ENCODE data around the gene CELA1. TPM values are rescaled to one million over a fixed set of nuclear protein-coding genes. Genes with fewer than 3 reads are reported as not detected.

The CELA1 gene
- total RNA-seq, 1 donor from 2014 or later: not detected

DNA sequence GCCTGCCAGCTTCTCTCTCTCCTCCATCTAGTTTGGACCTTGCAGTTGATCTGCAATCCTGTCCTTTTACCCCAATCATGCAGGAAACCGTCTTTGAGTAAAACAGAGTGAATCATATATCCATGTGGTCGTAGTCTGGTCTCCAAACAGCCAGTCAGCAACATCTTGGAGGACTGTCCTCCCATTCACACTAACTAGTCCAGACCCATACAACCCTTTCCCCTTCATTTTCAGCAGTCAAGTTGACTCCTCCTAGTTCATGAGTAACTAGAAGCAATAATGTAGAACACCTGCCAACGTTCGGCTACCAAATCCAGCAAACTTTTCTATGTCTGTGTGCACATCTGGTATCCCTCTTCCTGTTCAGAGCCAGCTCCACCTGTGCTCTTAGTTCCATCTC lies 11.7 kb downstream of the CELA1 start:
- Histone ChIP-seq H2AFZ (ENCODE audit: low read depth, low read length) (no peak overlapping the region), H3K9me3 (ENCODE audit: insufficient read depth, low read depth, low read length) (no peaks in the 10 kb centered on the region), H3K27ac (ENCODE audit: low read depth, low read length) (no peak overlapping the region), H3K4me2 (ENCODE audit: low read length) (no peak overlapping the region), H3K79me2 (ENCODE audit: insufficient read depth, low read length) (no peaks in the 10 kb centered on the region), H3K4me3 (ENCODE audit: insufficient read depth, low read depth, low read length) (no peak overlapping the region), H4K20me1 (ENCODE audit: insufficient read depth, low read length) (no peaks in the 10 kb centered on the region), H3K27me3 (ENCODE audit: insufficient read depth, low read length) (no peaks in the 10 kb centered on the region), H3K9ac (ENCODE audit: low read length) (no peak overlapping the region), H3K36me3 (ENCODE audit: insufficient read depth, low read length) (no peaks in the 10 kb centered on the region), H3K4me1 (ENCODE audit: insufficient read depth, low read length) (no peaks in the 10 kb centered on the region)
- FAIRE-seq: no peak
- H3K9me3 Mint-ChIP-seq (ENCODE audit: unreplicated experiment): no peaks in the 10 kb centered on the region
- TF ChIP-seq, protein P1, sequence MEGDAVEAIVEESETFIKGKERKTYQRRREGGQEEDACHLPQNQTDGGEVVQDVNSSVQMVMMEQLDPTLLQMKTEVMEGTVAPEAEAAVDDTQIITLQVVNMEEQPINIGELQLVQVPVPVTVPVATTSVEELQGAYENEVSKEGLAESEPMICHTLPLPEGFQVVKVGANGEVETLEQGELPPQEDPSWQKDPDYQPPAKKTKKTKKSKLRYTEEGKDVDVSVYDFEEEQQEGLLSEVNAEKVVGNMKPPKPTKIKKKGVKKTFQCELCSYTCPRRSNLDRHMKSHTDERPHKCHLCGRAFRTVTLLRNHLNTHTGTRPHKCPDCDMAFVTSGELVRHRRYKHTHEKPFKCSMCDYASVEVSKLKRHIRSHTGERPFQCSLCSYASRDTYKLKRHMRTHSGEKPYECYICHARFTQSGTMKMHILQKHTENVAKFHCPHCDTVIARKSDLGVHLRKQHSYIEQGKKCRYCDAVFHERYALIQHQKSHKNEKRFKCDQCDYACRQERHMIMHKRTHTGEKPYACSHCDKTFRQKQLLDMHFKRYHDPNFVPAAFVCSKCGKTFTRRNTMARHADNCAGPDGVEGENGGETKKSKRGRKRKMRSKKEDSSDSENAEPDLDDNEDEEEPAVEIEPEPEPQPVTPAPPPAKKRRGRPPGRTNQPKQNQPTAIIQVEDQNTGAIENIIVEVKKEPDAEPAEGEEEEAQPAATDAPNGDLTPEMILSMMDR (IDR thresholded peaks at IDR 0.05; ENCODE audit: insufficient read depth, low read depth, low read length): no peak
- no peak for TF ChIP-seq EZH2 (IDR thresholded peaks at IDR 0.05; ENCODE audit: insufficient read depth, low read length)
- no peaks in the 10 kb centered on the region for H3K36me3 Mint-ChIP-seq (ENCODE audit: low read depth, unreplicated experiment)
- peaks cover 2% of the 10 kb centered on the region for H3K27me3 Mint-ChIP-seq (ENCODE audit: low read depth, unreplicated experiment)
- H3K4me1 Mint-ChIP-seq (ENCODE audit: low read depth, unreplicated experiment): no peaks in the 10 kb centered on the region
- H3K27ac Mint-ChIP-seq (ENCODE audit: unreplicated experiment): no peak overlapping the region
- DNase-seq (ENCODE audit: low read depth): peak; percentile 21
- no peak overlapping the region for H3K4me3 Mint-ChIP-seq (ENCODE audit: unreplicated experiment)

DNA sequence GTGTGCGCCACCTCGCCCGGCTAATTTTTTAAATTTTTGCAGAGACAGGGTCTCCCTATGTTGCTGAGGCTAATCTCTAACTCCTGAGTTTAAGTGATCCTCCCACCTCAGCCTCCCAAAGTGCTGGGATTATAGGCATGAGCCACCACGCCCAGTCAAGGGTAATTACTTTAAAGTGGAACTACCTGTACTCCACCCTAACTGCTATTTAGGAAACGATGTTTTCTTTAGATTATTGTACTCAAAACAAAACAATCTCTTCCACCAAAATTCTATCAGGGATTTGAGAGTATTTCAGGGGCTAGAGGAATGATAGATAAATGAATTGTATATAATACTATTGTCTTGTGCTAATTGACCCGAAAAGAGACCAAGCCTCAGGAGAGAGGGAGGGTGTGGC lies 12.9 kb downstream of the CELA1 start:
- Histone ChIP-seq H3K4me3 (ENCODE audit: insufficient read depth, low read depth, low read length) (no peak overlapping the region), H3K9ac (ENCODE audit: low read length) (no peak overlapping the region), H3K27ac (ENCODE audit: low read depth, low read length) (no peak overlapping the region), H3K9me3 (ENCODE audit: insufficient read depth, low read depth, low read length) (no peaks in the 10 kb centered on the region), H3K36me3 (ENCODE audit: insufficient read depth, low read length) (no peaks in the 10 kb centered on the region), H3K27me3 (ENCODE audit: insufficient read depth, low read length) (no peaks in the 10 kb centered on the region), H3K4me1 (ENCODE audit: insufficient read depth, low read length) (no peaks in the 10 kb centered on the region), H2AFZ (ENCODE audit: low read depth, low read length) (no peak overlapping the region), H3K4me2 (ENCODE audit: low read length) (no peak overlapping the region), H4K20me1 (ENCODE audit: insufficient read depth, low read length) (no peaks in the 10 kb centered on the region), H3K79me2 (ENCODE audit: insufficient read depth, low read length) (no peaks in the 10 kb centered on the region)
- no peaks in the 10 kb centered on the region for H3K36me3 Mint-ChIP-seq (ENCODE audit: low read depth, unreplicated experiment)
- no peaks in the 10 kb centered on the region for H3K27me3 Mint-ChIP-seq (ENCODE audit: low read depth, unreplicated experiment)
- H3K9me3 Mint-ChIP-seq (ENCODE audit: unreplicated experiment): no peaks in the 10 kb centered on the region
- no peak for FAIRE-seq
- no peaks in the 10 kb centered on the region for H3K4me1 Mint-ChIP-seq (ENCODE audit: low read depth, unreplicated experiment)
- no peak for DNase-seq (ENCODE audit: low read depth)
- no peak overlapping the region for H3K27ac Mint-ChIP-seq (ENCODE audit: unreplicated experiment)
- no peak for TF ChIP-seq EZH2 (IDR thresholded peaks at IDR 0.05; ENCODE audit: insufficient read depth, low read length)
- TF ChIP-seq, protein P1 (IDR thresholded peaks at IDR 0.05; ENCODE audit: insufficient read depth, low read depth, low read length): no peak
- no peak overlapping the region for H3K4me3 Mint-ChIP-seq (ENCODE audit: unreplicated experiment)

DNA sequence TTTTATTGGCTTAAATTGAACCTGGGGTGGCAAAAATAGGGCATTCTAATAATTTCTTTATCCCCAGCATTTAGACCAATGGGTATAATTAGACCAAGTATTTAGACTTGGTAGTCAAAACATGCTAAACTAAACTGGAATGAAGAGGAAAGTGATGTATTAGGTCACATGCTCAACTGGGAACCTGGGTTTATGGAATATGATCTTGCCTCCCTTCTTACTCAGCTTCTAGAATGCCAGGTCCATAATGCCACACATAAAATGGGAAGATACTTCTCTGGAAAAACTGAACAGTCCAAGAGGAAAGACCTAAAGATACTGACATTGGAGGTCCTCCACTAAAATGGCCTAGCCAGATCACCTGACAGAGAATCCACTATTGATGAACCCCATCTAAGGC lies 16.3 kb downstream of the CELA1 start:
- H3K4me2 ChIP-seq (ENCODE audit: low read length): no peak overlapping the region
- H3K79me2 ChIP-seq (ENCODE audit: insufficient read depth, low read length): no peaks in the 10 kb centered on the region
- H3K4me3 Mint-ChIP-seq (ENCODE audit: unreplicated experiment): no peak overlapping the region
- no peaks in the 10 kb centered on the region for H3K36me3 ChIP-seq (ENCODE audit: insufficient read depth, low read length)
- peaks cover 6% of the 10 kb centered on the region for H3K4me1 ChIP-seq (ENCODE audit: insufficient read depth, low read length)
- H3K9me3 ChIP-seq (ENCODE audit: insufficient read depth, low read depth, low read length): no peaks in the 10 kb centered on the region
- peaks cover 5% of the 10 kb centered on the region for H3K4me1 Mint-ChIP-seq (ENCODE audit: low read depth, unreplicated experiment)
- no peak overlapping the region for H3K27ac ChIP-seq (ENCODE audit: low read depth, low read length)
- no peaks in the 10 kb centered on the region for H3K36me3 Mint-ChIP-seq (ENCODE audit: low read depth, unreplicated experiment)
- TF ChIP-seq EZH2 (IDR thresholded peaks at IDR 0.05; ENCODE audit: insufficient read depth, low read length): no peak
- TF ChIP-seq, protein P1 (IDR thresholded peaks at IDR 0.05; ENCODE audit: insufficient read depth, low read depth, low read length): no peak
- no peak overlapping the region for H2AFZ ChIP-seq (ENCODE audit: low read depth, low read length)
- no peak for FAIRE-seq
- H3K27ac Mint-ChIP-seq (ENCODE audit: unreplicated experiment): no peak overlapping the region
- no peak for DNase-seq (ENCODE audit: low read depth)
- H3K9ac ChIP-seq (ENCODE audit: low read length): no peak overlapping the region
- H3K27me3 Mint-ChIP-seq (ENCODE audit: low read depth, unreplicated experiment): no peaks in the 10 kb centered on the region
- H4K20me1 ChIP-seq (ENCODE audit: insufficient read depth, low read length): no peaks in the 10 kb centered on the region
- H3K27me3 ChIP-seq (ENCODE audit: insufficient read depth, low read length): no peaks in the 10 kb centered on the region
- no peak overlapping the region for H3K4me3 ChIP-seq (ENCODE audit: insufficient read depth, low read depth, low read length)
- no peaks in the 10 kb centered on the region for H3K9me3 Mint-ChIP-seq (ENCODE audit: unreplicated experiment)
